IMR-90 (cell line): ENCODE data around the gene SFT2D3.

Experiments
- BHLHE40 ChIP-seq: fragments of 150-350 bp; IDR thresholded peaks from 2 replicates; pipeline ENCODE4 v1.6.1; 2016; ENCODE audit warnings: mild to moderate bottlenecking, low read depth, low read length
- CEBPB ChIP-seq: IDR thresholded peaks from 2 replicates; pipeline ENCODE4 v1.6.1; 2012; ENCODE audit warnings: low read depth, low read length, improper control_type of control experiment
- FOS ChIP-seq: fragments of 150-350 bp; IDR thresholded peaks from 2 replicates; pipeline ENCODE4 v1.6.1; 2016; ENCODE audit warnings: low read depth, low read length
- MAFK ChIP-seq: IDR thresholded peaks from 2 replicates; pipeline ENCODE4 v1.6.1; 2012; ENCODE audit warnings: low read depth, low read length, improper control_type of control experiment
- MXI1 ChIP-seq: IDR thresholded peaks from 2 replicates; pipeline ENCODE4 v1.6.1; 2012; ENCODE audit warnings: low read depth, mild to moderate bottlenecking, low read length, moderate library complexity, borderline replicate concordance
- NFE2L2 ChIP-seq: fragments of 150-350 bp; IDR thresholded peaks from 2 replicates; pipeline ENCODE4 v1.6.1; 2016; ENCODE audit warnings: low read depth, mild to moderate bottlenecking, low read length
- POLR2A ChIP-seq: IDR thresholded peaks from 2 replicates; pipeline ENCODE4 v1.6.1; 2012; ENCODE audit warnings: mild to moderate bottlenecking, low read depth, low read length
- RAD21 ChIP-seq: IDR thresholded peaks from 2 replicates; pipeline ENCODE4 v1.6.1; 2012; ENCODE audit warnings: low read length, improper control_type of control experiment
- RCOR1 ChIP-seq: IDR thresholded peaks from 2 replicates; pipeline ENCODE4 v1.6.1; 2012; ENCODE audit warnings: mild to moderate bottlenecking, low read length, improper control_type of control experiment; ENCODE audit not compliant: insufficient replicate concordance
- RFX5 ChIP-seq: IDR thresholded peaks from 2 replicates; pipeline ENCODE4 v1.8.0; 2012; ENCODE audit warnings: low read depth, mild to moderate bottlenecking, low read length, moderate library complexity
- SMC3 ChIP-seq: fragments of 150-350 bp; IDR thresholded peaks from 2 replicates; pipeline ENCODE4 v1.6.1; 2016; ENCODE audit warnings: low read depth, mild to moderate bottlenecking, antibody characterized with exemption, low read length, moderate library complexity
- USF2 ChIP-seq: fragments of 150-350 bp; IDR thresholded peaks from 2 replicates; pipeline ENCODE4 v1.6.1; 2017; ENCODE audit warnings: mild to moderate bottlenecking, antibody characterized with exemption, low read length, low read depth
- TF ChIP-seq, protein P1 (sequence below): conservative IDR thresholded peaks from 2 replicates; pipeline ENCODE4 v1.5.1; 2012; ENCODE audit warnings: mild to moderate bottlenecking, low read depth, low read length, improper control_type of control experiment
- TF ChIP-seq, protein P2 (sequence below): fragments of 150-350 bp; IDR thresholded peaks from 2 replicates; pipeline ENCODE4 v1.6.1; 2016; ENCODE audit warnings: low read depth, mild to moderate bottlenecking, low read length, moderate library complexity, borderline replicate concordance

GRCh38 chr2:127703282-127703681 is 2.0 kb downstream of the SFT2D3 start:
- TF ChIP-seq, protein P1, sequence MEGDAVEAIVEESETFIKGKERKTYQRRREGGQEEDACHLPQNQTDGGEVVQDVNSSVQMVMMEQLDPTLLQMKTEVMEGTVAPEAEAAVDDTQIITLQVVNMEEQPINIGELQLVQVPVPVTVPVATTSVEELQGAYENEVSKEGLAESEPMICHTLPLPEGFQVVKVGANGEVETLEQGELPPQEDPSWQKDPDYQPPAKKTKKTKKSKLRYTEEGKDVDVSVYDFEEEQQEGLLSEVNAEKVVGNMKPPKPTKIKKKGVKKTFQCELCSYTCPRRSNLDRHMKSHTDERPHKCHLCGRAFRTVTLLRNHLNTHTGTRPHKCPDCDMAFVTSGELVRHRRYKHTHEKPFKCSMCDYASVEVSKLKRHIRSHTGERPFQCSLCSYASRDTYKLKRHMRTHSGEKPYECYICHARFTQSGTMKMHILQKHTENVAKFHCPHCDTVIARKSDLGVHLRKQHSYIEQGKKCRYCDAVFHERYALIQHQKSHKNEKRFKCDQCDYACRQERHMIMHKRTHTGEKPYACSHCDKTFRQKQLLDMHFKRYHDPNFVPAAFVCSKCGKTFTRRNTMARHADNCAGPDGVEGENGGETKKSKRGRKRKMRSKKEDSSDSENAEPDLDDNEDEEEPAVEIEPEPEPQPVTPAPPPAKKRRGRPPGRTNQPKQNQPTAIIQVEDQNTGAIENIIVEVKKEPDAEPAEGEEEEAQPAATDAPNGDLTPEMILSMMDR = no peak
- TF ChIP-seq NFE2L2 (no peak), RAD21 (no peak), CEBPB (no peak), BHLHE40 (no peak), RCOR1 (no peak), USF2 (no peak), POLR2A (no peak), SMC3 (no peak), RFX5 (no peak), MXI1 (no peak), FOS (no peak), MAFK (no peak)
- TF ChIP-seq, protein P2, sequence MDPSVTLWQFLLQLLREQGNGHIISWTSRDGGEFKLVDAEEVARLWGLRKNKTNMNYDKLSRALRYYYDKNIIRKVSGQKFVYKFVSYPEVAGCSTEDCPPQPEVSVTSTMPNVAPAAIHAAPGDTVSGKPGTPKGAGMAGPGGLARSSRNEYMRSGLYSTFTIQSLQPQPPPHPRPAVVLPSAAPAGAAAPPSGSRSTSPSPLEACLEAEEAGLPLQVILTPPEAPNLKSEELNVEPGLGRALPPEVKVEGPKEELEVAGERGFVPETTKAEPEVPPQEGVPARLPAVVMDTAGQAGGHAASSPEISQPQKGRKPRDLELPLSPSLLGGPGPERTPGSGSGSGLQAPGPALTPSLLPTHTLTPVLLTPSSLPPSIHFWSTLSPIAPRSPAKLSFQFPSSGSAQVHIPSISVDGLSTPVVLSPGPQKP = no peak
